Activated T-cell treated with anti-CD3 and anti-CD28 coated beads for 4 hours (primary cell): ENCODE measurements around the gene RCCD1.

Experiments
- DNase-seq: peaks from one replicate; pipeline ENCODE4 v3.0.0-alpha.2; 2020

The RCCD1 gene

GRCh38 chr15:90945091-90945490 lies 9.6 kb upstream of the RCCD1 start:
- no peak for DNase-seq

GRCh38 chr15:90946538-90946937 lies 8.1 kb upstream of the RCCD1 start:
- DNase-seq = no peak

GRCh38 chr15:90946941-90947576 lies 7.6 kb upstream of the RCCD1 start:
- DNase-seq = no peak

GRCh38 chr15:90947577-90948357 lies 6.9 kb upstream of the RCCD1 start:
- DNase-seq = no peak

DNA sequence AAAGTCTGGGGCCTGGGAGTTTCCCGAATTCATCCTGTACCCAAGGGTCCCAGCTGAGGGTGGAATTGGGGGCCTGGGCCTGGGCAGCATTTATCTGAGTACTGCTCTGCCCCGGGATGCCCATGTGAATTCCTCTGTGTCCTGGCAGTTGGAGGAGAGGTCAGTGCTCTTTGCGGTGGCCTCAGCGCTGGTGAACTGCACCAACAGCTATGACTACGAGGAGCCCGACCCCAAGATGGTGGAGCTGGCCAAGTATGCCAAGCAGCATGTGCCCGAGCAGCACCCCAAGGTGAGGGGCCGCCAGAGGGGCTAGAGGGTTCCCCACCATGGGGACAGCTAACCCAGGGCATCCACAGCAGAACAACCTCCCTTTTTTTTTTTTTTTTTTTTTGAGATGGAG lies 6.2 kb upstream of the RCCD1 start:
- no peak for DNase-seq

DNA sequence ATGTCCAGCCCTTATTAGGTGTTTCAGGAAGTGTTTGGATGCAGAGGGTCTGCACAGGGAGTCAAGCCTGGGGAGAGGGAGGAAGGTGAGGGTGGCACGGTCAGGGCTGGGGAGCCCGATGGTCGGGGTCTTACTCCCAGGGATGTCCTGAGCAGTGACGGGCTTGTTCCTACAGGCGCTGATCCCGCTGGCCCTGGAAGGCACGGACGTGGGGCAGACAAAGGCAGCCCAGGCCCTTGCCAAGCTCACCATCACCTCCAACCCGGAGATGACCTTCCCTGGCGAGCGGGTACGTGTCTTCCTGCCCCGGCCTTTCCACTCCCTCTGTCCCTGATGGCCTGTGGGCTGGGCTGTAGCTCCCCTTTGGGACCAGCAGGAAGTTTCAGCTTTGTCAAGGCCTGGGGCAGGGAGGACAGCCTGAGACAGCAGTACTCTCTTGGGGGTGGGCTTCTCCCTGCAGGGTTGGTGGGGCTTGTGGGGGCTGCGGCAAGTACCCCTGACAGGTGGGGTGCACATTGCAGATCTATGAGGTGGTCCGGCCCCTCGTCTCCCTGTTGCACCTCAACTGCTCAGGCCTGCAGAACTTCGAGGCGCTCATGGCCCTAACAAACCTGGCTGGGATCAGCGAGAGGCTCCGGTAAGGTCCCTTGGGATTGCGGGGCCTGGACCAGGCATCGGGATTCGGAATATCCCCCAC lies 4.6 kb upstream of the RCCD1 start:
- no peak for DNase-seq

- no peak for DNase-seq
Observed at GRCh38 chr15:90950676-90951075, 4.0 kb upstream of the RCCD1 start.

DNA sequence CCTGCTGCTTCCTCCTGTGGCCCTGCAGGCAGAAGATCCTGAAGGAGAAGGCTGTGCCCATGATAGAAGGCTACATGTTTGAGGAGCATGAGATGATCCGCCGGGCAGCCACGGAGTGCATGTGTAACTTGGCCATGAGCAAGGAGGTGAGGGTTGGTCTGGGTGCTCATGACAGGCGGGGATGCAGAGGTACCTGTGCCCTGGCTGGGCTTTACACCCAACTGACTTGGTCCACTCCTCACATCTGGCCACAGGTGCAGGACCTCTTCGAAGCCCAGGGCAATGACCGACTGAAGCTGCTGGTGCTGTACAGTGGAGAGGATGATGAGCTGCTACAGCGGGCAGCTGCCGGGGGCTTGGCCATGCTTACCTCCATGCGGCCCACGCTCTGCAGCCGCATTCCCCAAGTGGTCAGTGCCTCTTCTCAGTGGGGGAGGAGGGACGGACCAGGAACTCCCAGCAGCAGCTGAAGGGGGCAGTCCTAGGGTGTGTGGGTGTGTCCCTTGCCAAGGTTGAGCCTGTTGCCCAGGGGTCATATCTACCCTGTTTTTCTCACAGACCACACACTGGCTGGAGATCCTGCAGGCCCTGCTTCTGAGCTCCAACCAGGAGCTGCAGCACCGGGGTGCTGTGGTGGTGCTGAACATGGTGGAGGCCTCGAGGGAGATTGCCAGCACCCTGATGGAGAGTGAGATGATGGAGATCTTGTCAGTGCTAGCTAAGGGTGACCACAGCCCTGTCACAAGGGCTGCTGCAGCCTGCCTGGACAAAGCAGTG lies 1.6 kb upstream of the RCCD1 start:
- DNase-seq = no peak

DNA sequence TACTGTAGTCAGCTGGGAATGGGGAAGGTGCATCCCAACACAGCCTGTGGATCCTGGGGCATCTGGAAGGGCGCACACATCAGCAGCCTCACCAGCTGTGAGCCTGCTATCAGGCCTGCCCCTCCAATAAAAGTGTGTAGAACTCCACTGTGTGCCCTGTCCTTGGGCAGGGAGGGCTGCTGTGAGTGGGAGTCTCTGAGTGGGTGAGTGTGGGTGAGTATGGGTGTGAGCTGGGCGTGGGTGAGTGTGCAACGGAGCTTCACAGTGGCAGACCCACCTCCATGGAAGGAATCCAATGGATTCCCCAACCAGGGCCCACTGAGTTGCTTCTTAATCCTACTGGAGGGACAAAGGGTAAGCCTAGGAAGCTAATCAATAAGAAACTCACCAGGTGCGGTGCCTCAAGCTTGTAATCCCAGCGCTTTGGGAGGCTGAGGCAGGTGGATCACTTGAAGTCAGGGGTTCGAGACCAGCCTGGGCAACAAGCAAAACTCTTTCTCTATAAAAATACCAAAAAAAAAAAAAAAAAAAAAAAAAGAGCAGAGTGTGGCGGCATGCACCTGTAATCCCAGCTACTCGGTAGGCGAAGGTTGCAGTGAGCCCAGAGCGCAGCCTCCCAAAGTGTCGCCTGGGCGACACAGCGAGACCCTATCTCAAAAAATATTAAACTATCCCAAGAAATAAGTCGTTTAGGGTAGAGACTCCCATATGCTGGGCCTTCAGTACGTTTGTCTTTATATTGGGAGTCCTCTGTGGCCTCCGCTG lies 555 bp upstream of the RCCD1 start:
- no peak for DNase-seq

GRCh38 chr15:90955624-90956273 lies 1.1 kb downstream of the RCCD1 start:
- DNase-seq = no peak

DNA sequence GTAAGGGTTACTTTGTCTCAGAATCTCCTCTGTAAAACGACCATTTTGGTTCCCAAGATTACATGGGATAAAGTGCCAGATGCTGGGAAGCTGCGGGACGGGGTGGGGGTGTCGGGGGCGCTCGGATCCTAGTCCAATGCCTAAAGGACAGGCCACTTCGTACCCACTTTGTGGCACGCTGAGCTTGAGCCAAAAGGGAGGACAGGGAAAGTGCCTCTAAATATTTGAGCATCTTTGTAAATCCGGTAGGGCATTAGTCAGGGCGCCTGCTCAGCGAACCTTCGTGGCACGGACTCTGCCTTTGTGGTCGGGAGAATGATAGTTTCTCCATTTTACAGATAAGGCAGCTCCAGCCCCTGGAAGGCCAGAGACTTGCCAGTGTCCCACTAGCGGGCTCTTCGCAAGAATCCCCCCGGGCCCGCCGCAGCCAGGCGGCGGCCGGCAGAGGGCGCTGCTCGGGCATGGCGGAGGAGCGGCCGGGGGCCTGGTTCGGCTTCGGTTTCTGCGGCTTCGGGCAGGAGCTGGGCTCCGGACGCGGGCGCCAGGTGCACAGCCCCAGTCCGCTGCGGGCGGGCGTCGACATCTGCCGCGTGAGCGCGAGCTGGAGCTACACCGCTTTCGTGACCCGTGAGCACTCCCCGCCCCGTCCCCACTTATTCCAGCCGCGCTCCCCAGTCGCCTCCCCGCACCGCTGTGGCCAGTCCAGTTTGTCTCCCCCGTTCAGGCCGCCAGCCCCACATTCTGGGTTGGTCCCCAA lies 1.8 kb downstream of the RCCD1 start:
- DNase-seq = peak; percentile 37

GRCh38 chr15:90957031-90957790 lies 2.5 kb downstream of the RCCD1 start:
- no peak for DNase-seq

DNA sequence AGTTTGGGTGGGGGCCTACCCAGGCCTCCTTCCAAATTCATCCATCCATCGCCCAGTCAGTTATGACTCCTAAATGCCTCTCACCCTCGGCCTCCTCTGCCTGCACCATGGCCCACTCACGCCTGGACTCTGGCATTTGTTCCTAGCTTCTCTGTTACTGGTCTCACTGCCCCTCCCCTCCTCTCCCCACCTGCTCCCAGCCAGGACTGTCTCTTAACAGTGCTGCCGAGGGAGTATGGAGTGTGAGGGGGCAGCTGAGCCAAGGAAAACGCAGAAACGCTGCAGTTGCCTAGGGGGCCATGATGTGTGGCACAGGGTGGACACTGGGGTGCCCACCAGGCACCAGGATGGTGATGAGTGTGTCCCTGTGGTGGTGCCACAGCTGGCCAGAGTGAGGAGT lies 3.1 kb downstream of the RCCD1 start:
- no peak for DNase-seq

DNA sequence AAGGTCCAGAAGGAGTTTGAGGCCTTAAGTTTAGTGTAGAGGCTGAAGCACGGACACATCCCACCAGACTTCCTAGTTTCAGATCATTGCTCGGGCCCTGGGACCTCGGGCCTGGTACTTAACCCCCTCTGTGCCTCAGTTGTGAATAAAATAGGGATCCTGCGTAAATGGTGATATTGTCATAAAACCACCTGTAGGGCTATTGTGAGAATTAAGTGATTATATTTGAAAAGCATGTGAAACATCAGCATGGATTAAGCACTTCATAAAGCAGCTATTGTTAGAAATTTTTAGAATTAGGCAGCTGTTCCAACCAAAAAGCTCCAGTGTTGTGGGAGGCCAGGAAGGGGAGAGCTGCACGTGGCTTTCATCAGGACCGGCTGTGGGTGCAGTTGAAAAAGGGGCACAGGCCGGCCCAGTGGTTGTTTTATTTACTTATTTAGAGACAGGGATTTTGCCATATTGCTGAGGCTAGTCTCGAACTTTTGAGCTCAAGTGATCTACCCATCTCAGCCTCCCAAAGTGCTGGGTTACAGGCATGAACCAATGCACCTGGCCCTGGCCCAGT lies 4.4 kb downstream of the RCCD1 start:
- no peak for DNase-seq

GRCh38 chr15:90959894-90960293 lies 5.2 kb downstream of the RCCD1 start:
- no peak for DNase-seq

GRCh38 chr15:90960298-90961091 lies 5.8 kb downstream of the RCCD1 start:
- no peak for DNase-seq

- DNase-seq = no peak
Observed at GRCh38 chr15:90962021-90962420, 7.3 kb downstream of the RCCD1 start.

DNA sequence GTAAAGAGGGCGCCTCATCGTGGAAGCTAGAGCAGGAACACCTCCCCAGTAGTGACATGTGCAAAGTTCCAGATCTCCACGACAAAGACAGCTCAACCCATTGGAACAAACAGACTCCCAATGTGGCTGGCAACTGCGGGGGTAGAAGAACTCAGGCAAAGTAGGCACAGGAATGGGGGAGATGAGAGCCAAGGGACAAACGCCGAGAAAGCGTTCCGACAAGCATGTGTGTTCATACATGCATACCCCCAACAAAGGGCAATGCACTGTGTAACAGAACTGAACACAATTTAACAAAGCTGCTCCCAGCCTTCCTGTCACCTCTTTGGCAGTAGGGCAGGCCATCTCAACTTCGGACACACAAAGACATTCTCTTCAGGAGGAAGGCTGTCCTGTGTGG lies 11.6 kb downstream of the RCCD1 start:
- no peak for DNase-seq

DNA sequence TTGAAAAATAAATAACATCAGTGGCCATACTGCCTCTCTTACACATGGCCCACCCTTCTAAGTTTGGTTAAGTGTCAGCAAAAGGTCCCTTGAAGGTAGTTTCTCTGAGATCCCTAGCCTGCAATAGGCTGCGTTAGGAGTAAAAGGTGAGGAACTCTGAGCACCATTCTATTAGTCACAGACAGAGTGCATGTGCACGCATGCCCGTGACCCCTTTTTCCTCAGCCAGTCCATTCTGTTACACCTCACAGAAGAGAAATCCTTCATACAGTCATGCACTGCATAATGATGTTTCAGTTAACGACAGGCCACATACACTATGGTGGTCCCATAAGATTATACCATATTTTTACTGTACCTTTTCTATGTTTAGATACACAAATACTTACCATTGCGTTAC lies 12.5 kb downstream of the RCCD1 start:
- no peak for DNase-seq
